Left renal cortex interstitium (tissue), 4 donors: Measurements from ENCODE around the gene SPAST. TPM values are rescaled to one million over a fixed set of nuclear protein-coding genes. Genes with fewer than 3 reads are reported as not detected.

Experiments
- polyA plus RNA-seq, 4 donors: library from polyadenylated mRNA; unstranded; fragments of 120-200 nt; gene quantifications; one replicate each; pipeline ENCODE4 v1.2.1, GENCODE V29; 2013; ENCODE audit not compliant: insufficient read length in 4 of 4

SPAST gene
- polyA plus RNA-seq, 4 donors: 26.5 to 31.3 (median 29.4) TPM

Other genes with a start within 250 kb of the SPAST start
- 10 to 100 TPM; 33.7 to 41.0 (median 36.3) TPM for gene MEMO1, start 52.5 kb upstream of the SPAST start, polyA plus RNA-seq
- gene DPY30, start 23.8 kb upstream of the SPAST start, polyA plus RNA-seq: 100 to 1,000 TPM in 3 of 4 donors, 10 to 100 TPM in 1; 95.1 to 109 (median 106) TPM
- 10 to 100 TPM; 23.4 to 29.6 (median 26.9) TPM for gene SLC30A6, start 102.3 kb downstream of the SPAST start, polyA plus RNA-seq
- gene NLRC4, start 201.3 kb downstream of the SPAST start, polyA plus RNA-seq: 1 to 10 TPM in 1 of 4 donors, under 1 TPM in 3; 0.86 to 1.1 (median 0.96) TPM
- 10 to 100 TPM; 60.4 to 73.4 (median 66.6) TPM for gene YIPF4, start 214.3 kb downstream of the SPAST start, polyA plus RNA-seq